HEK293 (cell line): ENCODE data around the gene FRMD8.

Source experiments
- FEZF1 ChIP-seq: fragments of 450-650 bp; formaldehyde crosslinking; IDR thresholded peaks from 2 replicates; pipeline ENCODE4 v1.5.1; 2016; ENCODE audit warnings: missing biosample characterization, missing genetic modification characterization
- GLI4 ChIP-seq: fragments of 450-650 bp; formaldehyde crosslinking; IDR thresholded peaks from 2 replicates; pipeline ENCODE4 v1.5.1; 2016; ENCODE audit warnings: missing biosample characterization, missing genetic modification characterization
- PATZ1 ChIP-seq: fragments of 450-650 bp; formaldehyde crosslinking; IDR thresholded peaks from 2 replicates; pipeline ENCODE4 v1.5.1; 2016; ENCODE audit warnings: missing biosample characterization, missing genetic modification characterization
- PRDM10 ChIP-seq: fragments of 450-650 bp; formaldehyde crosslinking; IDR thresholded peaks from 2 replicates; pipeline ENCODE4 v1.5.1; 2016; ENCODE audit warnings: missing biosample characterization, missing genetic modification characterization
- REPIN1 ChIP-seq: fragments of 450-650 bp; formaldehyde crosslinking; IDR thresholded peaks from 2 replicates; pipeline ENCODE4 v1.5.1; 2017; ENCODE audit warnings: missing biosample characterization, missing genetic modification characterization, low read depth
- TCF7L2 ChIP-seq: IDR thresholded peaks from 2 replicates; pipeline ENCODE4 v1.6.1; 2011; ENCODE audit warnings: low read depth, mild to moderate bottlenecking, inconsistent platforms, low read length, moderate library complexity, borderline replicate concordance
- TRIM28 ChIP-seq: IDR thresholded peaks from 2 replicates; pipeline ENCODE4 v1.6.1; 2011; ENCODE audit warnings: low read length, control low read depth, borderline replicate concordance
- ZBTB10 ChIP-seq: fragments of 450-650 bp; formaldehyde crosslinking; IDR thresholded peaks from 2 replicates; pipeline ENCODE4 v1.5.1; 2016; ENCODE audit warnings: missing biosample characterization, missing genetic modification characterization
- ZBTB11 ChIP-seq: fragments of 450-650 bp; formaldehyde crosslinking; conservative IDR thresholded peaks from 2 replicates; pipeline ENCODE4 v1.5.1; 2016; ENCODE audit warnings: low read depth, missing biosample characterization, missing genetic modification characterization
- ZNF10 ChIP-seq: fragments of 450-650 bp; formaldehyde crosslinking; IDR thresholded peaks from 2 replicates; pipeline ENCODE4 v1.5.1; 2017; ENCODE audit warnings: missing biosample characterization, missing genetic modification characterization
- ZNF157 ChIP-seq: fragments of 450-650 bp; formaldehyde crosslinking; IDR thresholded peaks from 2 replicates; pipeline ENCODE4 v1.5.1; 2016; ENCODE audit warnings: missing biosample characterization, missing genetic modification characterization
- ZNF16 ChIP-seq: fragments of 450-650 bp; formaldehyde crosslinking; IDR thresholded peaks from 2 replicates; pipeline ENCODE4 v1.5.1; 2016; ENCODE audit warnings: low read depth, missing biosample characterization, missing genetic modification characterization
- ZNF175 ChIP-seq: fragments of 450-650 bp; formaldehyde crosslinking; IDR thresholded peaks from 2 replicates; pipeline ENCODE4 v1.5.1; 2016; ENCODE audit warnings: missing biosample characterization, missing genetic modification characterization
- ZNF202 ChIP-seq: fragments of 450-650 bp; formaldehyde crosslinking; IDR thresholded peaks from 2 replicates; pipeline ENCODE4 v1.5.1; 2016; ENCODE audit warnings: missing biosample characterization, missing genetic modification characterization, borderline replicate concordance
- ZNF280C ChIP-seq: fragments of 450-650 bp; formaldehyde crosslinking; IDR thresholded peaks from 2 replicates; pipeline ENCODE4 v1.5.1; 2016; ENCODE audit warnings: missing biosample characterization, missing genetic modification characterization
- ZNF394 ChIP-seq: fragments of 450-650 bp; formaldehyde crosslinking; IDR thresholded peaks from 2 replicates; pipeline ENCODE4 v1.5.1; 2016; ENCODE audit warnings: missing biosample characterization, missing genetic modification characterization, mild to moderate bottlenecking, moderate library complexity, borderline replicate concordance
- ZNF510 ChIP-seq: fragments of 450-650 bp; formaldehyde crosslinking; IDR thresholded peaks from 2 replicates; pipeline ENCODE4 v1.5.1; 2018; ENCODE audit warnings: mild to moderate bottlenecking, missing genetic modification characterization, missing biosample characterization; ENCODE audit not compliant: insufficient replicate concordance
- ZNF624 ChIP-seq: fragments of 450-650 bp; formaldehyde crosslinking; IDR thresholded peaks from 2 replicates; pipeline ENCODE4 v1.5.1; 2017; ENCODE audit warnings: missing biosample characterization, missing genetic modification characterization
- ZNF654 ChIP-seq: fragments of 450-650 bp; formaldehyde crosslinking; IDR thresholded peaks from 2 replicates; pipeline ENCODE4 v1.5.1; 2016; ENCODE audit warnings: low read depth, missing biosample characterization, missing genetic modification characterization
- ZNF707 ChIP-seq: fragments of 450-650 bp; formaldehyde crosslinking; IDR thresholded peaks from 2 replicates; pipeline ENCODE4 v1.5.1; 2016; ENCODE audit warnings: missing biosample characterization, missing genetic modification characterization
- ZNF747 ChIP-seq: fragments of 450-650 bp; formaldehyde crosslinking; IDR thresholded peaks from 2 replicates; pipeline ENCODE4 v1.5.1; 2016; ENCODE audit warnings: missing biosample characterization, missing genetic modification characterization
- ZNF785 ChIP-seq: fragments of 450-650 bp; formaldehyde crosslinking; IDR thresholded peaks from 2 replicates; pipeline ENCODE4 v1.5.1; 2016; ENCODE audit warnings: missing biosample characterization, missing genetic modification characterization
- ZSCAN5A ChIP-seq: fragments of 450-650 bp; formaldehyde crosslinking; IDR thresholded peaks from 2 replicates; pipeline ENCODE4 v1.5.1; 2016; ENCODE audit warnings: missing biosample characterization, missing genetic modification characterization

Gene FRMD8

GRCh38 chr11:65425105-65425970 lies 38.9 kb downstream of the FRMD8 start (continued):
- TF ChIP-seq TRIM28: no peak
- no peak; the same call in 1 of the 2 replicates for TF ChIP-seq REPIN1
- TF ChIP-seq ZNF280C (tag by site-specific recombination): no peak
- peak; percentile 7; the same call in 1 of the 2 replicates for TF ChIP-seq FEZF1
- no peak for TF ChIP-seq ZNF747 (tag by site-specific recombination)
- no peak for TF ChIP-seq PATZ1 (tag by site-specific recombination)
- no peak for TF ChIP-seq ZNF707
- no peak for TF ChIP-seq ZSCAN5A
- TF ChIP-seq ZNF785: no peak
- TF ChIP-seq PRDM10 (tag by site-specific recombination): peak; percentile 9; the same call in 1 of the 2 replicates
- TF ChIP-seq ZBTB11 (tag by site-specific recombination): no peak
- TF ChIP-seq ZNF16 (tag by site-specific recombination): no peak
- TF ChIP-seq ZNF654: no peak
- TF ChIP-seq ZNF510 (tag by site-specific recombination): no peak
- no peak for TF ChIP-seq ZNF157 (tag by site-specific recombination)
- TF ChIP-seq TCF7L2: no peak
- TF ChIP-seq ZBTB10: 0 out of 2 replicates have a peak, but pooled peaks have one; percentile 5
- TF ChIP-seq GLI4 (tag by site-specific recombination): no peak
- no peak for TF ChIP-seq ZNF202 (tag by site-specific recombination)
- TF ChIP-seq ZNF394 (tag by site-specific recombination): no peak
- no peak for TF ChIP-seq ZNF10 (tag by site-specific recombination)
- TF ChIP-seq ZNF624: no peak
- TF ChIP-seq ZNF175: no peak
